ENCODE results near the gene NUSAP1.

- TF ChIP-seq CTCF (conservative IDR thresholded peaks at IDR 0.05 in 1 of 2, IDR thresholded peaks at IDR 0.05 in 1 of 2; ENCODE audit: low read depth in 1 of 2, low read length in 2 of 2) (no peak), EZH2 (IDR thresholded peaks at IDR 0.05; ENCODE audit: low read length, missing control alignments) (no peak)
These were observed 91.4 kb downstream of the NUSAP1 start for GRCh38 chr15:41423979-41424659.
